Keratinocyte (primary cell): Measurements from ENCODE around the gene SNAP25. TPM values are rescaled to one million over a fixed set of nuclear protein-coding genes. Genes with fewer than 3 reads are reported as not detected.

Experiments
- DNase-seq: peaks from one replicate; pipeline ENCODE4 v3.0.0-alpha.2; 2011; ENCODE audit warnings: low read depth, missing footprints, low spot score
- FAIRE-seq: peaks from 2 replicates; lab custom pipeline; 2011; peaks lifted over from hg19 to GRCh38; lab: Jason Lieb, UNC
- H2AFZ ChIP-seq: 2 replicates; pipeline ENCODE4 v1.6.0; 2012; ENCODE audit warnings: low read length, control low read depth, inconsistent platforms; ENCODE audit not compliant: control insufficient read depth
- H3K27ac ChIP-seq: 2 replicates; pipeline ENCODE4 v1.5.1; 2011; ENCODE audit warnings: low read length; ENCODE audit not compliant: control insufficient read depth, insufficient read depth
- H3K27me3 ChIP-seq: 3 replicates; pipeline ENCODE4 v1.6.0; 2011; ENCODE audit warnings: low read length; ENCODE audit not compliant: control insufficient read depth, insufficient read depth; ENCODE audit errors: extremely low read depth
- H3K36me3 ChIP-seq, 2 experiments: 2 replicates in 1 of 2; 3 replicates in 1 of 2; pipeline ENCODE4 v1.5.1; 2011; ENCODE audit warnings: low read length in 2 of 2, mild to moderate bottlenecking in 1 of 2; ENCODE audit not compliant: control insufficient read depth in 2 of 2, insufficient read depth in 2 of 2; ENCODE audit errors: extremely low read depth in 1 of 2
- H3K4me1 ChIP-seq: 3 replicates; pipeline ENCODE4 v1.5.1; 2011; ENCODE audit warnings: low read length; ENCODE audit not compliant: control insufficient read depth, insufficient read depth; ENCODE audit errors: extremely low read depth
- H3K4me2 ChIP-seq: 3 replicates; pipeline ENCODE4 v1.6.0; 2011; ENCODE audit warnings: low read depth, low read length; ENCODE audit not compliant: control insufficient read depth, insufficient read depth; ENCODE audit errors: extremely low read depth
- H3K4me3 ChIP-seq, 3 experiments: fragments of 200-600 bp in 1 of 3; sonication (generic) in 1 of 3; 2 replicates in 2 of 3; 3 replicates in 1 of 3; pipeline ENCODE4 v1.5.1; 2011 to 2016; ENCODE audit warnings: low read length in 3 of 3, mild to moderate bottlenecking in 3 of 3, control low read depth in 2 of 3, inconsistent platforms in 1 of 3, low read depth in 1 of 3, mixed read lengths in 1 of 3, mixed run types in 1 of 3, moderate library complexity in 1 of 3; ENCODE audit not compliant: control insufficient read depth in 2 of 3, insufficient read depth in 2 of 3; ENCODE audit errors: extremely low read depth in 1 of 3
- H3K79me2 ChIP-seq: 2 replicates; pipeline ENCODE4 v1.6.0; 2012; ENCODE audit warnings: low read length; ENCODE audit not compliant: control insufficient read depth, insufficient read depth
- H3K9ac ChIP-seq: 3 replicates; pipeline ENCODE4 v1.6.0; 2011; ENCODE audit warnings: low read length; ENCODE audit not compliant: control insufficient read depth, insufficient read depth; ENCODE audit errors: extremely low read depth
- H3K9me1 ChIP-seq: 3 replicates; pipeline ENCODE4 v1.6.0; 2011; ENCODE audit warnings: low read length; ENCODE audit not compliant: control insufficient read depth, insufficient read depth; ENCODE audit errors: extremely low read depth
- H3K9me3 ChIP-seq: 2 replicates; pipeline ENCODE4 v1.5.1; 2012; ENCODE audit warnings: low read depth, low read length; ENCODE audit not compliant: control insufficient read depth
- H4K20me1 ChIP-seq: 3 replicates; pipeline ENCODE4 v1.6.0; 2011; ENCODE audit warnings: low read length; ENCODE audit not compliant: control insufficient read depth, insufficient read depth; ENCODE audit errors: extremely low read depth
- EZH2 ChIP-seq: IDR thresholded peaks from one replicate; pipeline ENCODE4 v1.6.1; 2012; ENCODE audit warnings: inconsistent platforms, mild to moderate bottlenecking, low read length, moderate library complexity
- dilution Hi-C: fragments of 300-500 bp; cut with MboI; formaldehyde crosslinking; loops from one replicate; pipeline ENCODE4 v1.7.0; 2020; ENCODE audit warnings: low sequenced_read_pairs; ENCODE audit not compliant: extremely low pct_ligation_motif_present
- polyA plus RNA-seq, 5 experiments: library from polyadenylated mRNA; depleted of rRNA in 3 of 5; stranded (reverse) in 3 of 5; stranded (forward) in 1 of 5; unstranded in 1 of 5; fragments of >200 nt; gene quantifications; 1 replicate in 1 of 5; 2 replicates in 3 of 5; 3 replicates in 1 of 5; pipeline versions ENCODE4 v1.2.1 to v1.2.3, GENCODE V29; 2011 to 2012; ENCODE audit warnings: missing spikeins in 2 of 5, low read depth in 1 of 5, low replicate concordance in 1 of 5
- TF ChIP-seq, protein P1 (sequence below), 3 experiments: IDR thresholded peaks in 1 of 3; conservative IDR thresholded peaks in 1 of 3; optimal IDR thresholded peaks in 1 of 3; 2 replicates in 2 of 3; 3 replicates in 1 of 3; pipeline versions ENCODE3 to v1.5.1; 2011; ENCODE audit warnings: low read length in 3 of 3, mild to moderate bottlenecking in 3 of 3, moderate library complexity in 2 of 3, control low read depth in 1 of 3, inconsistent platforms in 1 of 3; ENCODE audit not compliant: insufficient read depth in 2 of 3; ENCODE audit errors: extremely low read depth in 1 of 3

Gene SNAP25
- polyA plus RNA-seq, 1 donor (not counting 4 experiments of a cell fraction or from before 2014, with no cell fraction given) = not detected

DNA sequence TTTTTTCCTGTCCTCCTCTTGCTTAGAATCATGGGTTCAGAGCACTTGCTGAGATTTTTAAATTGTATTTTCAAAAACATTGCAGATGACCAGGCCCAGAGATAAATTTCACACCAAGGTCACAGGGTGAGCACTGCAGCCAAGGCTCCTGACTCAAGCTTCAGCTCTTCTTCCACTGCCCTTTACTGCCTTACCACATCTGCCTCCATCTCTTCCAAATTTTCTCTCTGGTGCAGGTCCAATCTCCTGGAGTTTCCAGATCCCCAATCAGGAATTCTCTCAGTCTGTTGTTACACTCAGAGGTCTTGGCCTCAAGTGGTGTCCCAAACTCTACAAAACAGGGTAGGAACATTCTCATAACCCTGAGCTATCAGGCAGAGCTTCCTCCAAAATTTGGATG is 12.7 kb downstream of the SNAP25 start:
- Histone ChIP-seq H4K20me1 (no peaks in the 10 kb centered on the region), H3K4me3 (no peak overlapping the region), H2AFZ (no peak overlapping the region), H3K4me2 (no peak overlapping the region), H3K9ac (no peak overlapping the region), H3K9me3 (no peaks in the 10 kb centered on the region), H3K9me1 (no peaks in the 10 kb centered on the region), H3K36me3 (no peaks in the 10 kb centered on the region), H3K4me1 (no peaks in the 10 kb centered on the region), H3K27me3 (peaks cover 8% of the 10 kb centered on the region), H3K27ac (no peak overlapping the region), H3K79me2 (no peaks in the 10 kb centered on the region)
- TF ChIP-seq, protein P1, sequence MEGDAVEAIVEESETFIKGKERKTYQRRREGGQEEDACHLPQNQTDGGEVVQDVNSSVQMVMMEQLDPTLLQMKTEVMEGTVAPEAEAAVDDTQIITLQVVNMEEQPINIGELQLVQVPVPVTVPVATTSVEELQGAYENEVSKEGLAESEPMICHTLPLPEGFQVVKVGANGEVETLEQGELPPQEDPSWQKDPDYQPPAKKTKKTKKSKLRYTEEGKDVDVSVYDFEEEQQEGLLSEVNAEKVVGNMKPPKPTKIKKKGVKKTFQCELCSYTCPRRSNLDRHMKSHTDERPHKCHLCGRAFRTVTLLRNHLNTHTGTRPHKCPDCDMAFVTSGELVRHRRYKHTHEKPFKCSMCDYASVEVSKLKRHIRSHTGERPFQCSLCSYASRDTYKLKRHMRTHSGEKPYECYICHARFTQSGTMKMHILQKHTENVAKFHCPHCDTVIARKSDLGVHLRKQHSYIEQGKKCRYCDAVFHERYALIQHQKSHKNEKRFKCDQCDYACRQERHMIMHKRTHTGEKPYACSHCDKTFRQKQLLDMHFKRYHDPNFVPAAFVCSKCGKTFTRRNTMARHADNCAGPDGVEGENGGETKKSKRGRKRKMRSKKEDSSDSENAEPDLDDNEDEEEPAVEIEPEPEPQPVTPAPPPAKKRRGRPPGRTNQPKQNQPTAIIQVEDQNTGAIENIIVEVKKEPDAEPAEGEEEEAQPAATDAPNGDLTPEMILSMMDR (optimal IDR thresholded peaks at IDR 0.05 in 1 of 3, IDR thresholded peaks at IDR 0.05 in 1 of 3, conservative IDR thresholded peaks at IDR 0.05 in 1 of 3; ENCODE audit: extremely low read depth in 1 of 3, insufficient read depth in 2 of 3, low read length in 3 of 3) = no peak
- no peak for TF ChIP-seq EZH2
- FAIRE-seq (no peak), DNase-seq (no peak)
- dilution Hi-C loops = no loop called here

DNA sequence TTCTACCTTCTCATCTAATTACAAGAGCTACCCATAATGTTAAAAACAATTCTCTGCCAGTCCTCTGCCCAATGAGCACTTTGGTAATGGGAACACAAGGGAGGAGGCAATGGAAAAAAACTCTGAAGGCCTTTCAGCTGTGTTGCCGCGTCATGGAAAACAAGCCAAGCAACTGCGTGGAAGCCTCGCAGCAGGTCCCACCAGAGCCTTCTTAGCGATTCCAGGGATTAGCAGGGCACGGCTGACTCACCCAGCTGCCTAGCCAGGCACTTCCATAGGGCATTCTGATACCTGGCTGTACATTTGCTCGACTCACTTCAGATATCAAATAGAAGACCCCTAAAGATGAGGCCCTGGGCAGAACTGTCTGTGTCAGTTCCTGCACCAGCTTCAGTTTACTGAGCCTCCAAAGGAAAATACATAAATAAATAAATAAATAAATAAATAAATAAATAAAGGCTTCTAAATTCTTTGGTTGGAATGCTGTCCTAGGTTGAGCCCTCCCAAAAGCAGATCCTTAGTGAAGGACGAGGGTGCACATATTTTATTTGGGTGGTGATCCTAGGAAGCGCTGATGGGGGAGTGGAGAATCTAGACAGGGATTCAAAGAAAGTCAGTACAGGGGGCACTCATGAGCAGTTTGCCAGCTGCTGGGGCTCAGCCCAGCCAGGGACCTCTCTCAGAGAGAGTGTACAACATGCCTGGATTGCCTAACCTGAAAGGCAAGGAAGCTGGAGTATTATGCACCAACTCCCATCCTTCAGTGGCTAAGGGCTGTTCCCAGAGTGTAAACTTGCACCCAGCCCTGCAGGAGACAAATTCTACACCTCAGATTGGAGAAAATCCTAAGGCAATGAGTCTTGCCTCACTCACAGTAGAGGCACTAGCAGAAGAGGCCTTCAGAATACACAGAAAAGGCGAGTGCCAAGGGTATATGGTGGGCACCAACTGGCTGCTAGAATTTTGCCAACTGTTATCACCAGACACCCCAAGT is 18.2 kb downstream of the SNAP25 start:
- TF ChIP-seq, protein P1 (optimal IDR thresholded peaks at IDR 0.05 in 1 of 3, IDR thresholded peaks at IDR 0.05 in 1 of 3, conservative IDR thresholded peaks at IDR 0.05 in 1 of 3; ENCODE audit: extremely low read depth in 1 of 3, insufficient read depth in 2 of 3, low read length in 3 of 3) = no peak
- no peak for TF ChIP-seq EZH2
- no peak overlapping the region for H3K27ac ChIP-seq
- no peaks in the 10 kb centered on the region for H3K36me3 ChIP-seq
- H2AFZ ChIP-seq = no peak overlapping the region
- FAIRE-seq = no peak
- no peaks in the 10 kb centered on the region for H3K9me3 ChIP-seq
- dilution Hi-C loops = no loop called here
- H4K20me1 ChIP-seq = no peaks in the 10 kb centered on the region
- no peak overlapping the region for H3K9ac ChIP-seq
- H3K9me1 ChIP-seq = no peaks in the 10 kb centered on the region
- no peak overlapping the region for H3K4me3 ChIP-seq
- H3K4me1 ChIP-seq = no peaks in the 10 kb centered on the region
- DNase-seq = no peak
- peaks cover 4% of the 10 kb centered on the region for H3K27me3 ChIP-seq
- no peak overlapping the region for H3K4me2 ChIP-seq
- no peaks in the 10 kb centered on the region for H3K79me2 ChIP-seq
